ENCODE results near the gene TP73. TPM values are rescaled to one million over a fixed set of nuclear protein-coding genes. Genes with fewer than 3 reads are reported as not detected.

Gene TP73
- total RNA-seq, 1 experiment from 2014 or later = 19.2 TPM

DNA sequence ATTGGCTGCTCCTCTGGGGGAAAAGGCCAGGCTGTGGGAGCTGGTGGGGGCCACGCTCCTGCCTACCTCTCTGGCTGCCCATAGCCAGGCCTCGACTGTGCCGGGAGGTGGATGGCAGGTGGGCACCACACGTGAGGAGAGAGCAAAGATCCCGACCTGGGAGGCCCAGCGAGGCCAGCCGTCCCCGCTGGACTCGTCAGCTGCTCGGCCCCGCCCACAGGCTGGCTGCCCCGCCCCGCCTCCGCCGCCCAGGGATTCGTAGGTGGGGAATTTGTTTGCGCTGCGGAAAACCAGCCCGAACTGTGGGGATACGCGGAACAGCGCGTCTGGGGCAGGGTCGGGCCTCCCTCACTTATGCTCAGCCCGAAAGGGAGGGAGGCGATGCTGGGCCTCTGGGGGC, 31.7 kb downstream of the TP73 start:
- H3K9ac ChIP-seq (ENCODE audit: low read length) = no peak overlapping the region
- no peak for ATAC-seq
- H3K27ac ChIP-seq (ENCODE audit: low read depth, low read length) = no peak overlapping the region
- peaks cover 11% of the 10 kb centered on the region; the same call in 1 of the 2 replicates for H3K79me2 ChIP-seq (ENCODE audit: insufficient read depth, low read length)
- intact Hi-C loops (cut with micrococcal nuclease) = no loop called here
- no peaks in the 10 kb centered on the region for H3K9me3 ChIP-seq (ENCODE audit: control insufficient read depth in 1 of 2, insufficient read depth in 1 of 2, low read depth in 1 of 2, low read length in 2 of 2)
- DNase-seq (ENCODE audit: low read depth, low spot score) = no peak
- no peaks in the 10 kb centered on the region for H3K27me3 ChIP-seq (ENCODE audit: insufficient read depth, low read length)
- no peak overlapping the region for H3K4me3 ChIP-seq (replicated peaks in 1 of 2; ENCODE audit: low read depth in 1 of 2, low read length in 2 of 2)
- H3K9me2 ChIP-seq (ENCODE audit: insufficient read depth) = no peaks in the 10 kb centered on the region
- peaks cover 7 to 13% of the 10 kb centered on the region in 2 experiments; a peak in 3 of 4 replicates for H3K4me1 ChIP-seq (ENCODE audit: control insufficient read depth in 1 of 2, insufficient read depth in 2 of 2, low read length in 2 of 2)
- CTCF ChIA-PET = no interaction called here
- no peak overlapping the region for H3K4me2 ChIP-seq (ENCODE audit: low read length)
- no TSS peak for BruUV-seq (replicated peaks)
- RAD21 ChIA-PET (ENCODE audit: low non-redundant PET in 1 of 2, low total read pairs in 2 of 2, uncharacterized antibody in 2 of 2, unreplicated experiment in 2 of 2) = no interaction called here
- TF ChIP-seq SIN3A (IDR thresholded peaks at IDR 0.05; ENCODE audit: low read depth) = no peak
- TF ChIP-seq, protein P1, sequence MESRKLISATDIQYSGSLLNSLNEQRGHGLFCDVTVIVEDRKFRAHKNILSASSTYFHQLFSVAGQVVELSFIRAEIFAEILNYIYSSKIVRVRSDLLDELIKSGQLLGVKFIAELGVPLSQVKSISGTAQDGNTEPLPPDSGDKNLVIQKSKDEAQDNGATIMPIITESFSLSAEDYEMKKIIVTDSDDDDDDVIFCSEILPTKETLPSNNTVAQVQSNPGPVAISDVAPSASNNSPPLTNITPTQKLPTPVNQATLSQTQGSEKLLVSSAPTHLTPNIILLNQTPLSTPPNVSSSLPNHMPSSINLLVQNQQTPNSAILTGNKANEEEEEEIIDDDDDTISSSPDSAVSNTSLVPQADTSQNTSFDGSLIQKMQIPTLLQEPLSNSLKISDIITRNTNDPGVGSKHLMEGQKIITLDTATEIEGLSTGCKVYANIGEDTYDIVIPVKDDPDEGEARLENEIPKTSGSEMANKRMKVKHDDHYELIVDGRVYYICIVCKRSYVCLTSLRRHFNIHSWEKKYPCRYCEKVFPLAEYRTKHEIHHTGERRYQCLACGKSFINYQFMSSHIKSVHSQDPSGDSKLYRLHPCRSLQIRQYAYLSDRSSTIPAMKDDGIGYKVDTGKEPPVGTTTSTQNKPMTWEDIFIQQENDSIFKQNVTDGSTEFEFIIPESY (IDR thresholded peaks at IDR 0.05; ENCODE audit: extremely low read depth, insufficient replicate concordance, low read length) = no peak
- TF ChIP-seq POLR2A (IDR thresholded peaks at IDR 0.05; ENCODE audit: borderline replicate concordance, extremely low read depth, insufficient read depth, insufficient read length) = no peak
- no peak for TF ChIP-seq JUND (IDR thresholded peaks at IDR 0.05)
- TF ChIP-seq, protein P2, sequence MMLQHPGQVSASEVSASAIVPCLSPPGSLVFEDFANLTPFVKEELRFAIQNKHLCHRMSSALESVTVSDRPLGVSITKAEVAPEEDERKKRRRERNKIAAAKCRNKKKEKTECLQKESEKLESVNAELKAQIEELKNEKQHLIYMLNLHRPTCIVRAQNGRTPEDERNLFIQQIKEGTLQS (IDR thresholded peaks at IDR 0.05) = no peak
- TF ChIP-seq RAD21 (IDR thresholded peaks at IDR 0.05; ENCODE audit: low read depth) = no peak
- TF ChIP-seq, protein P3, sequence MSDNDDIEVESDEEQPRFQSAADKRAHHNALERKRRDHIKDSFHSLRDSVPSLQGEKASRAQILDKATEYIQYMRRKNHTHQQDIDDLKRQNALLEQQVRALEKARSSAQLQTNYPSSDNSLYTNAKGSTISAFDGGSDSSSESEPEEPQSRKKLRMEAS (IDR thresholded peaks at IDR 0.05) = no peak
- TF ChIP-seq EGR1 (IDR thresholded peaks at IDR 0.05; ENCODE audit: low read depth) = no peak
- no peak for TF ChIP-seq TCF7L2 (IDR thresholded peaks at IDR 0.05; ENCODE audit: borderline replicate concordance, extremely low read depth, insufficient read depth, insufficient read length)
- no peak for TF ChIP-seq CBX3 (IDR thresholded peaks at IDR 0.05; ENCODE audit: low read depth)
- no peak for TF ChIP-seq YY1 (IDR thresholded peaks at IDR 0.05; ENCODE audit: extremely low read depth, insufficient replicate concordance, low read depth, low read length)
- TF ChIP-seq, protein P4, sequence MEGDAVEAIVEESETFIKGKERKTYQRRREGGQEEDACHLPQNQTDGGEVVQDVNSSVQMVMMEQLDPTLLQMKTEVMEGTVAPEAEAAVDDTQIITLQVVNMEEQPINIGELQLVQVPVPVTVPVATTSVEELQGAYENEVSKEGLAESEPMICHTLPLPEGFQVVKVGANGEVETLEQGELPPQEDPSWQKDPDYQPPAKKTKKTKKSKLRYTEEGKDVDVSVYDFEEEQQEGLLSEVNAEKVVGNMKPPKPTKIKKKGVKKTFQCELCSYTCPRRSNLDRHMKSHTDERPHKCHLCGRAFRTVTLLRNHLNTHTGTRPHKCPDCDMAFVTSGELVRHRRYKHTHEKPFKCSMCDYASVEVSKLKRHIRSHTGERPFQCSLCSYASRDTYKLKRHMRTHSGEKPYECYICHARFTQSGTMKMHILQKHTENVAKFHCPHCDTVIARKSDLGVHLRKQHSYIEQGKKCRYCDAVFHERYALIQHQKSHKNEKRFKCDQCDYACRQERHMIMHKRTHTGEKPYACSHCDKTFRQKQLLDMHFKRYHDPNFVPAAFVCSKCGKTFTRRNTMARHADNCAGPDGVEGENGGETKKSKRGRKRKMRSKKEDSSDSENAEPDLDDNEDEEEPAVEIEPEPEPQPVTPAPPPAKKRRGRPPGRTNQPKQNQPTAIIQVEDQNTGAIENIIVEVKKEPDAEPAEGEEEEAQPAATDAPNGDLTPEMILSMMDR (IDR thresholded peaks at IDR 0.05 in 2 of 3, conservative IDR thresholded peaks at IDR 0.05 in 1 of 3; ENCODE audit: borderline replicate concordance in 1 of 3, insufficient read depth in 1 of 3, low read depth in 2 of 3, low read length in 2 of 3) = no peak
- no peak for TF ChIP-seq FOSL1 (IDR thresholded peaks at IDR 0.05; ENCODE audit: low read depth)
- no peak for TF ChIP-seq CEBPB (IDR thresholded peaks at IDR 0.05; ENCODE audit: low read depth)
- TF ChIP-seq EZH2 (IDR thresholded peaks at IDR 0.05) = no peak
- TF ChIP-seq ZFX (IDR thresholded peaks at IDR 0.05) = no peak
- TF ChIP-seq, protein P5, sequence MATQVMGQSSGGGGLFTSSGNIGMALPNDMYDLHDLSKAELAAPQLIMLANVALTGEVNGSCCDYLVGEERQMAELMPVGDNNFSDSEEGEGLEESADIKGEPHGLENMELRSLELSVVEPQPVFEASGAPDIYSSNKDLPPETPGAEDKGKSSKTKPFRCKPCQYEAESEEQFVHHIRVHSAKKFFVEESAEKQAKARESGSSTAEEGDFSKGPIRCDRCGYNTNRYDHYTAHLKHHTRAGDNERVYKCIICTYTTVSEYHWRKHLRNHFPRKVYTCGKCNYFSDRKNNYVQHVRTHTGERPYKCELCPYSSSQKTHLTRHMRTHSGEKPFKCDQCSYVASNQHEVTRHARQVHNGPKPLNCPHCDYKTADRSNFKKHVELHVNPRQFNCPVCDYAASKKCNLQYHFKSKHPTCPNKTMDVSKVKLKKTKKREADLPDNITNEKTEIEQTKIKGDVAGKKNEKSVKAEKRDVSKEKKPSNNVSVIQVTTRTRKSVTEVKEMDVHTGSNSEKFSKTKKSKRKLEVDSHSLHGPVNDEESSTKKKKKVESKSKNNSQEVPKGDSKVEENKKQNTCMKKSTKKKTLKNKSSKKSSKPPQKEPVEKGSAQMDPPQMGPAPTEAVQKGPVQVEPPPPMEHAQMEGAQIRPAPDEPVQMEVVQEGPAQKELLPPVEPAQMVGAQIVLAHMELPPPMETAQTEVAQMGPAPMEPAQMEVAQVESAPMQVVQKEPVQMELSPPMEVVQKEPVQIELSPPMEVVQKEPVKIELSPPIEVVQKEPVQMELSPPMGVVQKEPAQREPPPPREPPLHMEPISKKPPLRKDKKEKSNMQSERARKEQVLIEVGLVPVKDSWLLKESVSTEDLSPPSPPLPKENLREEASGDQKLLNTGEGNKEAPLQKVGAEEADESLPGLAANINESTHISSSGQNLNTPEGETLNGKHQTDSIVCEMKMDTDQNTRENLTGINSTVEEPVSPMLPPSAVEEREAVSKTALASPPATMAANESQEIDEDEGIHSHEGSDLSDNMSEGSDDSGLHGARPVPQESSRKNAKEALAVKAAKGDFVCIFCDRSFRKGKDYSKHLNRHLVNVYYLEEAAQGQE (IDR thresholded peaks at IDR 0.05; ENCODE audit: low read depth) = no peak
- TF ChIP-seq ZNF274 (IDR thresholded peaks at IDR 0.05; ENCODE audit: low read depth, low read length) = no peak
- no peaks in the 10 kb centered on the region for H4K20me1 ChIP-seq (ENCODE audit: insufficient read depth)
- H3K36me3 ChIP-seq (ENCODE audit: control insufficient read depth in 1 of 2, insufficient read depth in 2 of 2, low read length in 2 of 2) = no peaks in the 10 kb centered on the region
- POLR2A ChIA-PET = no interaction called here
- H2AFZ ChIP-seq (ENCODE audit: low read depth, low read length, poor library complexity, severe bottlenecking) = no peak overlapping the region
